Hematopoietic multipotent progenitor cell treated with erythropoietin and hydrocortisone succinate and interleukin-3 and kit ligand, for 4 days (in vitro differentiated cells): ENCODE measurements around the gene KLK13.
A peak's percentile ranks its signal among the peaks of the same experiment; 100 is the strongest.

Experiments used
- DNase-seq: peaks from one replicate; pipeline ENCODE4 v3.0.0-alpha.2; 2015

KLK13 gene

GRCh38 chr19:51018745-51019543 lies 45.9 kb downstream of the KLK13 start:
- peak; percentile 22 for DNase-seq

GRCh38 chr19:51016798-51017683 lies 47.9 kb downstream of the KLK13 start:
- peak; percentile 80 for DNase-seq

GRCh38 chr19:51015691-51016267 lies 49.1 kb downstream of the KLK13 start:
- DNase-seq: no peak

- no peak for DNase-seq
These were observed 50.6 kb downstream of the KLK13 start for GRCh38 chr19:51014242-51014641.

GRCh38 chr19:51012661-51013190 lies 52.2 kb downstream of the KLK13 start:
- no peak for DNase-seq

- DNase-seq: no peak
These were observed 54.7 kb downstream of the KLK13 start for GRCh38 chr19:51010066-51010795.

- no peak for DNase-seq
These were observed 55.6 kb downstream of the KLK13 start for GRCh38 chr19:51009061-51009891.

GRCh38 chr19:51007488-51007887 lies 57.4 kb downstream of the KLK13 start:
- no peak for DNase-seq

GRCh38 chr19:51006406-51006805 lies 58.5 kb downstream of the KLK13 start:
- DNase-seq: no peak
